Caco-2 (cell line): ENCODE measurements around the gene ZNF148. TPM values are rescaled to one million over a fixed set of nuclear protein-coding genes. Genes with fewer than 3 reads are reported as not detected.
A peak's percentile ranks its signal among the peaks of the same experiment; 100 is the strongest.

Source experiments
- BruUV-seq: library from RNA; stranded (reverse); fragments of 400-500 nt; replicated peaks from 2 replicates; lab custom pipeline; 2021; lab: Mats Ljungman, UMichigan
- CTCF ChIA-PET: fragments of 300-600 bp; sonication (Branson Sonifier 250); formaldehyde crosslinking; loops from one replicate; lab custom pipeline; 2022; ENCODE audit warnings: antibody characterized with exemption; lab: Charles Lee
- POLR2A ChIA-PET: fragments of 300-600 bp; sonication (Branson Sonifier 250); formaldehyde crosslinking; loops from one replicate; lab custom pipeline; 2022; ENCODE audit warnings: antibody characterized with exemption; lab: Charles Lee
- DNase-seq, 2 experiments: peaks; one replicate each; pipeline versions ENCODE4 v3.0.0 to v3.0.0-alpha.2; 2020 to 2022
- H3K27me3 ChIP-seq: replicated peaks from 2 replicates; pipeline ENCODE4 v1.6.0; 2011; ENCODE audit warnings: low read length; ENCODE audit not compliant: control insufficient read depth, insufficient read depth
- H3K36me3 ChIP-seq: 2 replicates; pipeline ENCODE4 v1.5.1; 2011; ENCODE audit warnings: low read length; ENCODE audit not compliant: control insufficient read depth, insufficient read depth
- H3K4me1 ChIP-seq: fragments of 250-450 bp; sonication (Bioruptor Pico); 2 replicates; pipeline ENCODE4 v1.5.1; 2020; ENCODE audit warnings: mild to moderate bottlenecking
- H3K4me3 ChIP-seq: 2 replicates; pipeline ENCODE4 v1.5.1; 2011; ENCODE audit warnings: low read depth, mild to moderate bottlenecking, control low read depth, low read length
- H3K9me3 ChIP-seq: fragments of 250-450 bp; sonication (Bioruptor Pico); 2 replicates; pipeline ENCODE4 v1.5.1; 2020; ENCODE audit warnings: mild to moderate bottlenecking, moderate library complexity
- H3K27ac Mint-ChIP-seq: one replicate; pipeline ENCODE4 v1.8.0; 2022; ENCODE audit warnings: mixed read lengths; ENCODE audit not compliant: unreplicated experiment
- H3K27me3 Mint-ChIP-seq: one replicate; pipeline ENCODE4 v1.8.0; 2022; ENCODE audit warnings: mixed read lengths; ENCODE audit not compliant: insufficient read depth, unreplicated experiment
- H3K36me3 Mint-ChIP-seq: one replicate; pipeline ENCODE4 v1.8.0; 2022; ENCODE audit warnings: mild to moderate bottlenecking, mixed read lengths; ENCODE audit not compliant: insufficient read depth, unreplicated experiment
- H3K4me1 Mint-ChIP-seq: one replicate; pipeline ENCODE4 v1.8.0; 2022; ENCODE audit warnings: low read depth, mixed read lengths; ENCODE audit not compliant: unreplicated experiment
- H3K4me3 Mint-ChIP-seq: one replicate; pipeline ENCODE4 v1.8.0; 2022; ENCODE audit warnings: mild to moderate bottlenecking, moderate library complexity, mixed read lengths; ENCODE audit not compliant: unreplicated experiment
- H3K9me3 Mint-ChIP-seq: one replicate; pipeline ENCODE4 v1.8.0; 2022; ENCODE audit warnings: mixed read lengths; ENCODE audit not compliant: unreplicated experiment
- intact Hi-C: fragments of 100-400 bp; cut with micrococcal nuclease; formaldehyde crosslinking; loops from one replicate; pipeline ENCODE4 v1.10.0; 2022; ENCODE audit not compliant: unreplicated experiment
- total RNA-seq: library from RNA; stranded (reverse); gene quantifications from 2 replicates; pipeline ENCODE4 v1.2.3, GENCODE V29; 2022
- TF ChIP-seq, protein P1 (sequence below), 2 experiments: fragments of 200-600 bp in 1 of 2; IDR thresholded peaks; 1 replicate in 1 of 2; 2 replicates in 1 of 2; pipeline versions ENCODE4 v1.5.1 to v1.8.0; 2011 to 2022; ENCODE audit warnings: antibody characterized with exemption in 1 of 2, control low read depth in 1 of 2, inconsistent platforms in 1 of 2, low read depth in 1 of 2, low read length in 1 of 2, mild to moderate bottlenecking in 1 of 2, moderate library complexity in 1 of 2; ENCODE audit not compliant: insufficient read depth in 1 of 2, severe bottlenecking in 1 of 2, unreplicated experiment in 1 of 2

Gene ZNF148
- total RNA-seq, 1 experiment from 2014 or later: 33.3 TPM

DNA sequence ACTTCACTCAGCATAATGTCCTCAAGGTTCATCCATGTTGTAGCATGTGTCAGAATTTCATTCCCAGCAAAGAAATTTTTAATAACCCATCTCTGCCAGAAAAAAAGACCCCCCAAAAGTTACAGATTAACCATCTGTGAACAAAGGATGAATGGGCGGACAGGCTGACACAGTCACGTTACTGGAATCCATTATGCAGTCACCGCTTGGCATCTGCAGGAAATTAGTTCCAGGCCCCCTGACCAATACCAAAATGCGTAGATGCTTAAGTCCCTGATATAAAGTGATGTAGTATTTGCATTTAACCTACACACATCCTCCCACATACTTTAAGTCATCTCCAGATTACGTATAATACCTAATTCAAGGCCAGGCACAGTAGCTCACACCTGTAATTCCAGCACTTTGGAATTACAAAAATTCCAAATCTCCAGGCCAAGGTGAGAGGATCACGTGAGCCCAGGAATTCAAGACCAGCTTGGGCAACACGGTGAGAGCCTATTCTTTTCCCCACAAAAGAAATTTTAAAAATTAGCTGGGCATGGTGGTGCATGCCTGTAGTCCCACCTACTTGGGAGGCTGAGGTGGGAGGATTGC, 161.1 kb downstream of the ZNF148 start:
- peak in 1 of 2 experiments; percentile 53 for DNase-seq
- peak overlapping the region; percentile 78 for H3K4me3 Mint-ChIP-seq
- H3K4me1 Mint-ChIP-seq: peaks cover 33% of the 10 kb centered on the region
- Histone ChIP-seq H3K36me3 (no peaks in the 10 kb centered on the region), H3K4me1 (peaks cover 49% of the 10 kb centered on the region), H3K4me3 (no peak overlapping the region), H3K27me3 (no peaks in the 10 kb centered on the region), H3K9me3 (no peaks in the 10 kb centered on the region)
- ChIA-PET CTCF (no interaction called here), POLR2A (no interaction called here)
- H3K27ac Mint-ChIP-seq: peak overlapping the region; percentile 76
- intact Hi-C loops: loop anchor here (2.0 to 10.0 kb wide), 2 partner anchors 153 to 221 kb away; no protein-coding TSS in a partner anchor
- H3K36me3 Mint-ChIP-seq: peaks cover 19% of the 10 kb centered on the region
- H3K9me3 Mint-ChIP-seq: no peaks in the 10 kb centered on the region
- TF ChIP-seq, protein P1, sequence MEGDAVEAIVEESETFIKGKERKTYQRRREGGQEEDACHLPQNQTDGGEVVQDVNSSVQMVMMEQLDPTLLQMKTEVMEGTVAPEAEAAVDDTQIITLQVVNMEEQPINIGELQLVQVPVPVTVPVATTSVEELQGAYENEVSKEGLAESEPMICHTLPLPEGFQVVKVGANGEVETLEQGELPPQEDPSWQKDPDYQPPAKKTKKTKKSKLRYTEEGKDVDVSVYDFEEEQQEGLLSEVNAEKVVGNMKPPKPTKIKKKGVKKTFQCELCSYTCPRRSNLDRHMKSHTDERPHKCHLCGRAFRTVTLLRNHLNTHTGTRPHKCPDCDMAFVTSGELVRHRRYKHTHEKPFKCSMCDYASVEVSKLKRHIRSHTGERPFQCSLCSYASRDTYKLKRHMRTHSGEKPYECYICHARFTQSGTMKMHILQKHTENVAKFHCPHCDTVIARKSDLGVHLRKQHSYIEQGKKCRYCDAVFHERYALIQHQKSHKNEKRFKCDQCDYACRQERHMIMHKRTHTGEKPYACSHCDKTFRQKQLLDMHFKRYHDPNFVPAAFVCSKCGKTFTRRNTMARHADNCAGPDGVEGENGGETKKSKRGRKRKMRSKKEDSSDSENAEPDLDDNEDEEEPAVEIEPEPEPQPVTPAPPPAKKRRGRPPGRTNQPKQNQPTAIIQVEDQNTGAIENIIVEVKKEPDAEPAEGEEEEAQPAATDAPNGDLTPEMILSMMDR (IDR thresholded peaks at IDR 0.05; ENCODE audit: insufficient read depth in 1 of 2, low read depth in 1 of 2, low read length in 1 of 2, severe bottlenecking in 1 of 2, unreplicated experiment in 1 of 2): no peak
- H3K27me3 Mint-ChIP-seq: no peaks in the 10 kb centered on the region
- no TSS peak for BruUV-seq

DNA sequence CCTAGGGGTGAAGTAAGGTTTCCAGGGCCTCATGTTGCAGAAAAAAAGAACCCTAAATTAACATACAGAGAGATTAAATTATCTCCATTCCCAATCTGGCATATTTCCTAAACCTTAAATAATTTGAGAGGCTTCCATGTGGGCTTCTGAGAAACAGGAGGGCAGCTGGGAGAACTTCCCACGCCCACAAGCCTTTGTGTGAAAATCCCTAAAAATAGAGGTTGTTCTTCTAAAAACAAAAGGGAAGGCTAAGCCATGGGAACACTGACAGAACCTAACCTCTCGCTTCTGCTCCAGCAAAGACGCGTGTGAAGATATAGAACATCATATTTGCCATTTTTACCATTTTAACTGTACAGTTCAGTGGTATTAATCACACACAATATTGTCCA, 161.8 kb downstream of the ZNF148 start:
- Mint-ChIP-seq H3K4me3 (peak overlapping the region; percentile 78), H3K9me3 (no peaks in the 10 kb centered on the region), H3K27ac (peak overlapping the region; percentile 76), H3K36me3 (peaks cover 15% of the 10 kb centered on the region), H3K4me1 (peaks cover 39% of the 10 kb centered on the region), H3K27me3 (no peaks in the 10 kb centered on the region)
- H3K4me3 ChIP-seq: peak overlapping the region; percentile 78
- TF ChIP-seq, protein P1 (IDR thresholded peaks at IDR 0.05; ENCODE audit: insufficient read depth in 1 of 2, low read depth in 1 of 2, low read length in 1 of 2, severe bottlenecking in 1 of 2, unreplicated experiment in 1 of 2): no peak
- H3K4me1 ChIP-seq: peaks cover 43% of the 10 kb centered on the region
- ChIA-PET POLR2A (no interaction called here), CTCF (interaction anchor here (0.6 kb wide), 1 partner anchor 1206 kb away, joined by 3 read pairs; no protein-coding TSS in a partner anchor)
- no peaks in the 10 kb centered on the region for H3K36me3 ChIP-seq
- no peaks in the 10 kb centered on the region for H3K9me3 ChIP-seq
- BruUV-seq: TSS peak; percentile 63
- no peaks in the 10 kb centered on the region for H3K27me3 ChIP-seq
- intact Hi-C loops: loop anchor here (2.0 to 10.0 kb wide), 2 partner anchors 153 to 221 kb away; no protein-coding TSS in a partner anchor
- DNase-seq: no peak

DNA sequence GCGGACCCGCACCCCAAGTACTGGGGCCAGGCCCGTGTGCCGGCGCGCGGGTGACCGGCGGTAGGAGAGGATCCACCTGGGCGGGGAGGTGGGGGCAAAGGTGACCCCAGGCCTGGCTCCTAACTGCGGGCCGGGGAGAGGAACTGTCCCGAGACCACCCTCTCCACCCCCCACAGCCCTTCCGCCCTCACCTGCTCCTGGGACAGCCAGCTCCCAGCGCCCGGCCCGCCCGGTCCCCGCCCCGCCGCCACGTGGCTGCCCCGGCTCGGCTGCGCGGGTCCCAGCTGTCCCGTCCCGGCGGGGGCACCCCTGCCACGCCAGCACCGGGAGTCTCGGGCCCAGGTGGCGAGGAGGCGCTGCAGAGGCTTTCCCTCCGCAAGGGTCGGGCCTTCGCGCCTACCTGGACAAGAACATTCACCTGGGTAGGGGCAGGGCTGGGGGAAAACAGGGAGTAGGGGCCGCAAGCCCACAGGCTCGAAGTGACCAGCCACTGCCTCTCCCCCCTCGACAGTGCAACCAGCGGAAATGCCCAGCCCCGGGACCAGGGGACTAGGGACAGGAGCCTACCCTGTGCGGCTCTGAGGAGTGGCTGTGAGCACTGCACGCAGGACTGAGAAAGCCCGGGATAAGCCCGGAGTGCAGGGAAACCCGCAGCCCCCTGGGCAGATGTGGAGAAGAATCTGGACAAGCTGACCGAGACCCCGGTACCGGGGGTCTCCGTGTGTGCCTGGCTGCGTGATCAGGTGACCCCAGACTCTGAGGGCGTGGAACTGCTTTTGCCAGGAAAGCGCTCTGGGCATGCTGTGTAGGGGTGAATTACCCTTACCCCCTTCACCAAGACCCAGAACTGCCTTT, 162.4 kb downstream of the ZNF148 start, which contains the start of gene SLC12A8:
Gene SLC12A8 (minus strand): TSS at position 240 of the 855 bp plus-strand sequence. CDS start 1,399 bp downstream, outside the sequence.
- Histone ChIP-seq H3K4me1 (peaks cover 36% of the 10 kb centered on the region), H3K36me3 (no peaks in the 10 kb centered on the region), H3K9me3 (no peaks in the 10 kb centered on the region), H3K27me3 (no peaks in the 10 kb centered on the region), H3K4me3 (peak within 1 kb of the TSS; percentile 78)
- Mint-ChIP-seq H3K4me3 (peak within 1 kb of the TSS; percentile 78), H3K4me1 (peaks cover 40% of the 10 kb centered on the region), H3K27me3 (no peaks in the 10 kb centered on the region), H3K36me3 (peaks cover 12% of the 10 kb centered on the region), H3K27ac (peak within 1 kb of the TSS; percentile 76), H3K9me3 (no peaks in the 10 kb centered on the region)
- DNase-seq: peak; percentile 58 to 72
- no TSS peak for BruUV-seq
- CTCF ChIA-PET: interaction anchor here (0.6 kb wide), 1 partner anchor 1206 kb away, joined by 3 read pairs; no protein-coding TSS in a partner anchor
- TF ChIP-seq, protein P1 (IDR thresholded peaks at IDR 0.05; ENCODE audit: insufficient read depth in 1 of 2, low read depth in 1 of 2, low read length in 1 of 2, severe bottlenecking in 1 of 2, unreplicated experiment in 1 of 2): no peak
- intact Hi-C loops: loop anchor here (2.0 to 10.0 kb wide), 2 partner anchors 152 to 222 kb away; no protein-coding TSS in a partner anchor
- POLR2A ChIA-PET: interaction anchor here (0.5 to 0.6 kb wide), 2 partner anchors 163 to 236 kb away, joined by 4 to 5 read pairs; partner anchors contain the start of gene ZNF148
